Skeletal muscle tissue (tissue), 4 donors: ENCODE data around the gene TEC. TPM values are rescaled to one million over a fixed set of nuclear protein-coding genes. Genes with fewer than 3 reads are reported as not detected.

Experiments used
- H3K27ac ChIP-seq: one replicate; pipeline ENCODE4 v1.7.0; 2013; ENCODE audit warnings: mild to moderate bottlenecking, low read depth, low read length, inconsistent platforms
- H3K27me3 ChIP-seq, 3 donors: one replicate each; pipeline ENCODE4 v1.7.0; 2013; ENCODE audit warnings: low read length in 3 of 3; ENCODE audit not compliant: control insufficient read depth in 3 of 3, insufficient read depth in 3 of 3
- H3K36me3 ChIP-seq, 3 donors: one replicate each; pipeline ENCODE4 v1.7.0; 2013; ENCODE audit warnings: low read length in 3 of 3; ENCODE audit not compliant: control insufficient read depth in 3 of 3, insufficient read depth in 3 of 3
- H3K4me1 ChIP-seq, 3 donors: one replicate each; pipeline ENCODE4 v1.7.0; 2013; ENCODE audit warnings: low read length in 3 of 3, mild to moderate bottlenecking in 3 of 3; ENCODE audit not compliant: control insufficient read depth in 3 of 3, insufficient read depth in 3 of 3
- H3K4me3 ChIP-seq, 3 donors: one replicate each; pipeline ENCODE4 v1.7.0; 2013; ENCODE audit warnings: low read length in 3 of 3
- H3K9ac ChIP-seq, 3 donors: one replicate each; pipeline ENCODE4 v1.7.0; 2013; ENCODE audit warnings: low read length in 3 of 3, mild to moderate bottlenecking in 3 of 3, moderate library complexity in 2 of 3, low read depth in 1 of 3
- H3K9me3 ChIP-seq, 3 donors: one replicate each; pipeline ENCODE4 v1.7.0; 2013; ENCODE audit warnings: low read length in 3 of 3; ENCODE audit not compliant: control insufficient read depth in 3 of 3
- total RNA-seq: library from RNA; depleted of rRNA; stranded (reverse); fragments of >200 nt; gene quantifications from one replicate; pipeline ENCODE4 v1.2.3, GENCODE V29; 2014
- donor health status: Osteomylitis.

Gene TEC
- total RNA-seq, 1 donor from 2014 or later: 0.52 TPM

DNA sequence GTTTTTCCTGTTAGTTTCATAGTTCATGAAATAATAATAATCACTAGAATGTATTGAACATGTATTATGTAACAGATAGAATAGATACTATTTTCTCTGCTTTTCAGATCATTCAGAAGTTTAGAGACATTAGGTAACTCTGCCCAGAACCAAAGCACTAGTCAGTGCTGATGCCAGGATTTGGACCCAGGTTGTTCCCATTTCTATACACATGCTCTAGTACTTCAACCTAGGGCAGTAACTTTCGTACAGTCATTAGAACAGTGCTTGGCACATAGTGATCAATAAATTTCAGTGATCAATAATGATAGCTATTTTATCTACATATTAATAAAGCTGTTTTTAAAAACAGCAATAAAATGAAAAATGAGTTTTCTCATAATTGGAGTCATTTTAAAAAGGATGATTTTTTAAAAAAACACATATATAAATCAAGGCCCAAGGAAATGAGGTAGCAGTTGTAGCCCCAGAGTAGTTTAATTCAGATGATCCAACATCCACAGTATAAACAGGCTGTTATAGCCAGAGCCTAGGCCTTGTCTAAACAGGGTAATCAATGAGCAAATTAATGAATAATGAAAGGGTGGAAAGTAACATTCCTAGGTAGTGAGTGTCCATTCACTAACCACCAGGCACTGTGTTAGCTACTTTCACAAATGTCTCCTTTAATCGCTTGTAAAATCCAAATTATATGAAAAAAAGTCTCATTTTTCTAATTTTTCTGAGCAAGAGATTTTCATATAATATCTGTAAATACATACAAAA is 161.1 kb downstream of the TEC start:
- no peak overlapping the region for H3K9ac ChIP-seq
- no peaks in the 10 kb centered on the region for H3K27me3 ChIP-seq
- no peak overlapping the region for H3K27ac ChIP-seq

GRCh38 chr4:48105230-48105629 is 164.4 kb downstream of the TEC start:
- no peaks in the 10 kb centered on the region for H3K9me3 ChIP-seq
- no peak overlapping the region for H3K4me3 ChIP-seq
- H3K4me1 ChIP-seq: no peaks in the 10 kb centered on the region
- no peak overlapping the region for H3K27ac ChIP-seq
- no peaks in the 10 kb centered on the region for H3K27me3 ChIP-seq
- H3K36me3 ChIP-seq: no peaks in the 10 kb centered on the region
- H3K9ac ChIP-seq: no peak overlapping the region

More for the DNA sequence above, 161.1 kb downstream of the TEC start:
- Histone ChIP-seq H3K4me3 (no peak overlapping the region), H3K36me3 (no peaks in the 10 kb centered on the region), H3K4me1 (no peaks in the 10 kb centered on the region), H3K9me3 (no peaks in the 10 kb centered on the region)

DNA sequence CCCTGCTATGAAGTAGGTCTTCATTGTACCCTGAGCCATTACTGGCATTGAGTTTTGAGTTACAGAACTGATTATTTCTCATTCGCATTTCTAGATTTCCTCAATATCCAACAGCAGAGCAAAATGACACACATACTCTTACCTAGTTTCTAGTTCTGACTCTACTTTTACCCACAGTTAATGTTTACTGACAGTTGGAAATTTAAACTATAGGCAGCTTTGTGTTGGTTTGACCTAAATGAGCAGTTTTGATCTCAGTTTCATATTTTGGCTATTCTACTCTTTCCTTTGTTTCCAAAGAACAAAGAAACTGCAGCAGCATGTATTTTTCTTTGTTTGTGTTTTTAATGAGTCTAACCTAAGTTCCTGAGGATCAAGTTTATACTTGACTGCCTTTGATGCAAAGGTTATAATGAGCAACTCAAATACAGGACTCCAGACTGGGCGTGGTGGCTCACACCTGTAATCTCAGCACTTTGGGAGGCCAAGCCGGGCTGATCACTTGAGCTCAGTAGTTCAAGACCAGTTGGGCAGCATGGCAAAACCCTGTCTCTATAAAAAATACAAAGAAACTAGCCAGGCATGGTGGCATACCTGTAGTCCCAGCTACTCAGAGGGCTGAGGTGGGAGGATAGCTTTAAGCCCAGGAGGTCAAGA is 166.0 kb downstream of the TEC start:
- Histone ChIP-seq H3K4me1 (no peaks in the 10 kb centered on the region), H3K36me3 (no peaks in the 10 kb centered on the region), H3K9me3 (no peaks in the 10 kb centered on the region), H3K27ac (no peak overlapping the region), H3K9ac (no peak overlapping the region), H3K27me3 (no peaks in the 10 kb centered on the region), H3K4me3 (no peak overlapping the region)

- H3K4me1 ChIP-seq: no peaks in the 10 kb centered on the region
- H3K36me3 ChIP-seq: no peaks in the 10 kb centered on the region
- H3K4me3 ChIP-seq: no peak overlapping the region
- no peaks in the 10 kb centered on the region for H3K9me3 ChIP-seq
- no peaks in the 10 kb centered on the region for H3K27me3 ChIP-seq
- no peak overlapping the region for H3K27ac ChIP-seq
- no peak overlapping the region for H3K9ac ChIP-seq
Observed at GRCh38 chr4:48102303-48102702, 167.3 kb downstream of the TEC start.

DNA sequence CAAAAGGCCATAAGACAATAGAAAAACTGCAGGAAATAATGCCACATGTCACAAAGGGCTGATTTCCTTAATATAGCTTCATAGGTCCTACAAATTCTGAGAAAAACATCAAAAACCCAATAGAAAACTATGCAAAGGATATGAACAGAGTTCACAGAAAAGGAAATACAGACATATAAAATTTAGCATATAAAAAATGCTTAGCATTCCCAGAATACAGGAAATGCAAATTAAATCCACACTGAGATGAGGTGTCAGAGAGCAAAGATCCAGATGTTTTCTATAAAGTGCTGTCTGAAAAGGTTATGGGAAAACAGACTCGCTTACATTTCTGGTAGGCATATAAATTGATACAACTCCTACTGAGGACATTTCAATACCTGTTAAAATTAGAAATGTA is 169.4 kb downstream of the TEC start:
- H3K36me3 ChIP-seq: no peaks in the 10 kb centered on the region
- H3K4me3 ChIP-seq: no peak overlapping the region
- H3K27me3 ChIP-seq: no peaks in the 10 kb centered on the region
- H3K27ac ChIP-seq: no peak overlapping the region
- no peaks in the 10 kb centered on the region for H3K4me1 ChIP-seq
- H3K9ac ChIP-seq: no peak overlapping the region
- H3K9me3 ChIP-seq: no peaks in the 10 kb centered on the region

DNA sequence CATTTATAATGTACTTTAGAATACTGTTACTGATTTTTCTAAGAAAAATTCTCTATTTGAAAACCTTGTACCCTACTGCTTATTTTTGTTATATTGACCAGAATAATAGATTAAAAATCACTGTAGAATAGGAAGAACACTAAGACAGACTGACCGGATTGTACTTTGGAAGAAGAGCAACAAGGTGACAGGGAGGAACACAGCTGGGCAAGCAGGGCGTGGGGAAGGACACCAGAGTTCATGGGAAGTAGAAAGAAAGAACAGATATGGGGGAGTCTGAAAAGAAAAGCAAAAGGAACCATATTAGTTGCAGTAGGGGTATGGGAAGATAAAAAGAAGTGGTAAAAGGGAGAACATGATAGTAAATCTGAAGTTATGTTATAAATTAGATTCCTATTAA is 174.2 kb downstream of the TEC start:
- Histone ChIP-seq H3K36me3 (no peaks in the 10 kb centered on the region), H3K27ac (no peak overlapping the region), H3K4me1 (no peaks in the 10 kb centered on the region)

DNA sequence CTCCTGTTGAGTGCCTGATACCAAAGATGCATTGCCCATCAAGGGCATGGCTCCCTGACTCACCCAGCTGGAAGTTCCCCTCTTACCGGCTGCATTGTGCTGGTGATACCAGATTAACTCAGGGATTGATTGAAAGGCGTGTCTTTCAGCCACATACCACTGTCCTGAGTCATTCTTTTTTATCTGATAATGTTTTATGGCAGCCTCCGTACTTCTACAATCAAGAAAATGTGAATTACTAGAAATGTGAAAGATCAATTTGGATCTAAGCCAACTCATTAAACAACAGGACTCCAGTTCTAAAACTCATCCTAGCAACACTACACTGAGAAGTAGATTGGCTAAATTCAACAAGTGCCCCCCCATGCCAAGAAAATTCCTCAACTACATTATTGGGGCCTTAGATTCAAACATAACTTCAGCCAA is 175.6 kb downstream of the TEC start:
- Histone ChIP-seq H3K4me1 (no peaks in the 10 kb centered on the region), H3K27me3 (no peaks in the 10 kb centered on the region), H3K9me3 (no peaks in the 10 kb centered on the region), H3K4me3 (no peak overlapping the region), H3K27ac (no peak overlapping the region), H3K36me3 (no peaks in the 10 kb centered on the region), H3K9ac (no peak overlapping the region)

More for the DNA sequence above, 174.2 kb downstream of the TEC start:
- Histone ChIP-seq H3K4me3 (no peak overlapping the region), H3K9ac (no peak overlapping the region), H3K9me3 (no peaks in the 10 kb centered on the region), H3K27me3 (no peaks in the 10 kb centered on the region)

- Histone ChIP-seq H3K4me1 (no peaks in the 10 kb centered on the region), H3K27ac (no peak overlapping the region), H3K9me3 (no peaks in the 10 kb centered on the region), H3K4me3 (no peak overlapping the region), H3K36me3 (no peaks in the 10 kb centered on the region), H3K27me3 (no peaks in the 10 kb centered on the region), H3K9ac (no peak overlapping the region)
Observed at GRCh38 chr4:48090621-48091020, 179.0 kb downstream of the TEC start.

- Histone ChIP-seq H3K36me3 (no peaks in the 10 kb centered on the region), H3K4me3 (no peak overlapping the region), H3K4me1 (no peaks in the 10 kb centered on the region), H3K27me3 (no peaks in the 10 kb centered on the region), H3K9me3 (no peaks in the 10 kb centered on the region), H3K9ac (no peak overlapping the region), H3K27ac (no peak overlapping the region)
Observed at GRCh38 chr4:48085821-48086589, 183.6 kb downstream of the TEC start.
